Lung (tissue), 12 donors: ENCODE measurements around the gene CNTN5. TPM values are rescaled to one million over a fixed set of nuclear protein-coding genes. Genes with fewer than 3 reads are reported as not detected.

Experiments
- ATAC-seq: fragments of 200-7000 bp; cut with Tn5 transposase; one replicate; pipeline ENCODE4 v1.9.1; 2020; ENCODE audit warnings: moderate number of reproducible peaks; ENCODE audit not compliant: insufficient read depth, low FRiP score
- DNase-seq, 3 donors: peaks; one replicate each; pipeline ENCODE4 v3.0.0-alpha.2; 2013 to 2017
- H3K27ac ChIP-seq, 2 donors: one replicate each; pipeline ENCODE4 v1.5.1; 2013; ENCODE audit warnings: mild to moderate bottlenecking in 2 of 2, moderate library complexity in 2 of 2, control low read depth in 1 of 2, inconsistent platforms in 1 of 2, low read depth in 1 of 2, low read length in 1 of 2
- H3K27me3 ChIP-seq, 3 donors: one replicate each; pipeline ENCODE4 v1.5.1; 2013; ENCODE audit warnings: low read length in 2 of 3; ENCODE audit not compliant: control insufficient read depth in 3 of 3, insufficient read depth in 3 of 3
- H3K36me3 ChIP-seq, 4 donors: one replicate each; pipeline ENCODE4 v1.5.1; 2013; ENCODE audit warnings: low read length in 4 of 4, mild to moderate bottlenecking in 1 of 4, moderate library complexity in 1 of 4; ENCODE audit not compliant: control insufficient read depth in 4 of 4, insufficient read depth in 4 of 4
- H3K4me1 ChIP-seq, 5 donors: one replicate each; pipeline ENCODE4 v1.5.1; 2013; ENCODE audit warnings: low read length in 5 of 5, mild to moderate bottlenecking in 2 of 5, moderate library complexity in 1 of 5; ENCODE audit not compliant: control insufficient read depth in 5 of 5, insufficient read depth in 5 of 5
- H3K4me3 ChIP-seq: one replicate; pipeline ENCODE4 v1.5.1; 2013; ENCODE audit warnings: mild to moderate bottlenecking, control low read depth, moderate library complexity
- H3K9ac ChIP-seq, 2 donors: one replicate each; pipeline ENCODE4 v1.5.1; 2013; ENCODE audit warnings: low read length in 2 of 2, control low read depth in 1 of 2; ENCODE audit not compliant: insufficient read depth in 1 of 2
- H3K9me3 ChIP-seq, 4 donors: one replicate each; pipeline ENCODE4 v1.5.1; 2013; ENCODE audit warnings: low read length in 3 of 4, mild to moderate bottlenecking in 1 of 4, moderate library complexity in 1 of 4; ENCODE audit not compliant: control insufficient read depth in 4 of 4, insufficient read depth in 3 of 4
- WGBS, 2 donors: extraction: QIAGEN DNeasy Blood & Tissue Kit; methylation state at CpG; one replicate each; pipeline ENCODE4 v1.1.7; 2013; 5-methylcytosine and 5-hydroxymethylcytosine counted together
- polyA plus RNA-seq, 2 donors: library from polyadenylated mRNA; stranded (reverse); fragments of 200-250 nt; gene quantifications; one replicate each; pipeline ENCODE4 v1.2.1, GENCODE V29; 2013
- total RNA-seq, 2 donors: library from RNA; depleted of rRNA in 1 of 2; stranded (reverse); fragments of >200 nt in 1 of 2; gene quantifications; one replicate each; pipeline ENCODE4 v1.2.1, GENCODE V29; 2014 to 2021
- TF ChIP-seq, protein P1 (sequence below): IDR thresholded peaks from 2 replicates; pipeline ENCODE4 v1.5.1; 2012; ENCODE audit warnings: mild to moderate bottlenecking; ENCODE audit errors: control extremely low read depth, extremely low read depth
- donor health status: control.
- donor health status: control.
- donor health status: Bipolar disorder and iron deficiency.
- donor health status: healthy.
- donor health status: DM: yes; HTN: yes; CAD: no.

Gene CNTN5
- total and polyA plus RNA-seq, 4 donors = 0.10 to 0.80 (median 0.44) TPM

DNA sequence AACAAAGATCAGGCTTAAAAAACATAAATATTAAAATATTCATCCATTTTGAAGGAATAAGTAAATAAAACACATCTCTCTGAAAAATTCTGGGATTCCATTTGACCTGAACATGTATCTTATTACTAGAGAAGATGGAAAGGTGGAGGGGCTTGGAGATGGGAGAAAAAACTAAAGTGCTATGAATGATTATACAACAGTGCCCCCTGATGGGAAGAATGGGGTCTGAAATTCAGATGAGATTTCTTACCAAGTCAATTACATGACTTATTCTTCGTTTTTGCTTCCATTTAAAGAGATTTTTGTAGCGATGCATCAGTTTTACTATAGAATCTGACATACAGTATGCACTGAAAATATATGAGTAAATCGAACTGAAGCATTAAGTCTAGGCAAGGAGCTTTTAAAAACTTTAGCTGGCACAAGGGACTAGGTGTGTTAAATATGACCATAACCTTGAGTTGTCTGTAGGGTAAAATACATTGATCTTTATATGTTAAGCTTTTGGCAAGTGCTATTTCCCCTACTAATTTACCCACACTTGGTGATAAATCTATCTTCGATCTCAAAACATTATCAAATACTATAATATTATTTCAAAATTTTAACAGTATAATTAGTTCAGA is 718.8 kb downstream of the CNTN5 start:
- no peak overlapping the region for H3K9ac ChIP-seq
- TF ChIP-seq, protein P1, sequence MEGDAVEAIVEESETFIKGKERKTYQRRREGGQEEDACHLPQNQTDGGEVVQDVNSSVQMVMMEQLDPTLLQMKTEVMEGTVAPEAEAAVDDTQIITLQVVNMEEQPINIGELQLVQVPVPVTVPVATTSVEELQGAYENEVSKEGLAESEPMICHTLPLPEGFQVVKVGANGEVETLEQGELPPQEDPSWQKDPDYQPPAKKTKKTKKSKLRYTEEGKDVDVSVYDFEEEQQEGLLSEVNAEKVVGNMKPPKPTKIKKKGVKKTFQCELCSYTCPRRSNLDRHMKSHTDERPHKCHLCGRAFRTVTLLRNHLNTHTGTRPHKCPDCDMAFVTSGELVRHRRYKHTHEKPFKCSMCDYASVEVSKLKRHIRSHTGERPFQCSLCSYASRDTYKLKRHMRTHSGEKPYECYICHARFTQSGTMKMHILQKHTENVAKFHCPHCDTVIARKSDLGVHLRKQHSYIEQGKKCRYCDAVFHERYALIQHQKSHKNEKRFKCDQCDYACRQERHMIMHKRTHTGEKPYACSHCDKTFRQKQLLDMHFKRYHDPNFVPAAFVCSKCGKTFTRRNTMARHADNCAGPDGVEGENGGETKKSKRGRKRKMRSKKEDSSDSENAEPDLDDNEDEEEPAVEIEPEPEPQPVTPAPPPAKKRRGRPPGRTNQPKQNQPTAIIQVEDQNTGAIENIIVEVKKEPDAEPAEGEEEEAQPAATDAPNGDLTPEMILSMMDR = no peak
- H3K27ac ChIP-seq = no peak overlapping the region
- WGBS, 2 donors = 33 to 36% methylated on average over 4 of the region's 4 CpGs
- DNase-seq (peak in 2 of 3 donors; percentile 66 to 71), ATAC-seq (no peak)
- H3K9me3 ChIP-seq = no peaks in the 10 kb centered on the region
- H3K36me3 ChIP-seq = no peaks in the 10 kb centered on the region
- H3K27me3 ChIP-seq = no peaks in the 10 kb centered on the region
- H3K4me3 ChIP-seq = no peak overlapping the region
- peaks cover 0 to 3% (median 0%) of the 10 kb centered on the region in 5 donors for H3K4me1 ChIP-seq

DNA sequence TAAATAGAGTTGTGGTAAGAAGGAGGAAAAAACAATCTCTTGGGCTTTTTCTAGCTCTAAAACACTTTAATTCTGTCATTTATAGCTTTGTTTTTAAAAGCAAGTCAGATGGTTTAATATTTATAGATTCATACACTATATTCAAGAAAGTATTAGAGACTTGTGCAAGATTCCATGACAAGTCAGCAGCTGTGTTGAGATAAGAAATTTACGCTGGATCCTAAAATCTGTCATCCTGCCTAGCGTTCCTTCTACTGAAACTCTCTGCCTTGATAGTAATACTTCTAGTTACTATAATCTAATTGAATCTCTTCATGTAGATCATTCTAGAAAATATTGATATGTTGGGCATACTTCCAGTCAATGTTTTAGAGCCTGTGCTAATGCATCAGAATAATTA is 721.8 kb downstream of the CNTN5 start:
- WGBS, 2 donors = 44 to 63% methylated on average over 2 of the region's 2 CpGs
- no peaks in the 10 kb centered on the region for H3K9me3 ChIP-seq
- no peaks in the 10 kb centered on the region for H3K36me3 ChIP-seq
- H3K9ac ChIP-seq = no peak overlapping the region
- TF ChIP-seq, protein P1 = no peak
- H3K27ac ChIP-seq = no peak overlapping the region
- ATAC-seq (no peak), DNase-seq (peak in 2 of 3 donors; percentile 23 to 64)
- peaks cover 0 to 3% (median 0%) of the 10 kb centered on the region in 5 donors for H3K4me1 ChIP-seq
- no peak overlapping the region for H3K4me3 ChIP-seq
- H3K27me3 ChIP-seq = no peaks in the 10 kb centered on the region

DNA sequence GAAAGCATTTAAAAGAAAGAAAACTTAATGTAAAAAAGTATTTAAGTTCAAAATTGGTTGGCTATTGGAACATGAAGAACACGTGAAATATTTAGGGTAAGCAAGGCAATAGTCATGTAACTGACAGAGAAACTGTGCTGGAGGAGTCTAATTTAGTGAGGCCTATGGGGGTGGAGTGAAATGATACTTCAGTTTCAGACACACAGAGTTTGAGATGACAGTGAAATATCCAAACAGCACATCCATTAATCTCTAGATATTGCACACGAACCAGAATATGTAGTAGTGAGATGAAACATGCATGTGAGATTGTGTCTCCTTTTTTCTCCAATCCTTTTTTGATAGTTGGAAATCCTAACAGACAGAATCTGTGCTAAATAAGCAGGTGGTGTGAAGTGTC is 739.0 kb downstream of the CNTN5 start:
- no peak overlapping the region for H3K9ac ChIP-seq
- no peaks in the 10 kb centered on the region for H3K4me1 ChIP-seq
- WGBS, 2 donors = 75 to 82% methylated on average over 2 of the region's 2 CpGs
- no peaks in the 10 kb centered on the region for H3K27me3 ChIP-seq
- no peaks in the 10 kb centered on the region for H3K9me3 ChIP-seq
- no peak for DNase-seq
- H3K27ac ChIP-seq = no peak overlapping the region
- no peak for ATAC-seq
- TF ChIP-seq, protein P1 = no peak
- H3K4me3 ChIP-seq = no peak overlapping the region
- no peaks in the 10 kb centered on the region for H3K36me3 ChIP-seq

DNA sequence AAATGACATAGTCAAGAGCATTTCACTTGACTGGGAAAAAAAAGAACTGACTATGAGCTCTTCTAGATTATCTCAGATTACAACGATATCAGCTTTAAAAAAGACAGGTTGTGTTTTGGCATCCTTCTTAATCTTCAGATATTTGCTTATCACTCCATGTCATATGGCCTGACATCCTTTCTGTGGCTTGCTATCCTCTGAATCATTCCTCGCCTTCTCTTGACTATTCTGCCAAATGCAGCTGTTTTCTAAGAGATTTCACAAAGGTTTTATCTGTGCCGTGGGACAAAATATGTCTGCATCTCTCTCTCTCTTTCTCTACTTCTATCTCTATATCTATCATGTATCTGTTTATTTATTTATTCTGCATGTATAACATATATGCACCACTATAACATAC is 746.1 kb downstream of the CNTN5 start:
- Histone ChIP-seq H3K27ac (no peak overlapping the region), H3K9ac (no peak overlapping the region), H3K4me3 (no peak overlapping the region), H3K27me3 (no peaks in the 10 kb centered on the region), H3K9me3 (no peaks in the 10 kb centered on the region), H3K4me1 (no peaks in the 10 kb centered on the region), H3K36me3 (no peaks in the 10 kb centered on the region)
- no peak for ATAC-seq
- TF ChIP-seq, protein P1 = no peak
- DNase-seq = no peak
- 40 to 72% methylated on average over 3 of the region's 3 CpGs for WGBS, 2 donors
